ENCODE measurements around the gene LIPC.

LIPC gene

DNA sequence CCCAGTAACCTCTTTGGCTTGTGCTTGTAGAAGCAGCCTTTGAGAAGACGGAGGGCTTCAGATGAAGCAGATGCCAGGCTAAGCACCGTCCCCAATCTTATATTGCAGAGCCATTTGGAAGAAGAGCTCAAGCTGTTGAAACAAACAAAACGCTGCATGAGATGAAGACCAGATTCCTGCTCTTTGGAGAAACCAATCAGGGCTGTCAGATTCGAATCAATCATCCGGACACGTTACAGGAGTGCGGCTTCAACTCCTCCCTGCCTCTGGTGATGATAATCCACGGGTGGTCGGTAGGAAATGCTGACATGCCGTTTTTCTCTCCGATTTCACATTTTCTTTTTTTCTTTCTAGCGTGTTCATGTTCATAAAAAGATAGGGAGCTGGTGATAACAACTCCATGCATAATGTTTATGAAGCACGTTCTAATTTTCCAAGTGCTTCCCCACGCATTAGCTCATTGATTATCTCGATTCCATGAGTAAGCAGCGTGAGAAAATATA, 106.5 kb downstream of the LIPC start:
- DNase-seq (ENCODE audit: low read depth), result no peak

DNA sequence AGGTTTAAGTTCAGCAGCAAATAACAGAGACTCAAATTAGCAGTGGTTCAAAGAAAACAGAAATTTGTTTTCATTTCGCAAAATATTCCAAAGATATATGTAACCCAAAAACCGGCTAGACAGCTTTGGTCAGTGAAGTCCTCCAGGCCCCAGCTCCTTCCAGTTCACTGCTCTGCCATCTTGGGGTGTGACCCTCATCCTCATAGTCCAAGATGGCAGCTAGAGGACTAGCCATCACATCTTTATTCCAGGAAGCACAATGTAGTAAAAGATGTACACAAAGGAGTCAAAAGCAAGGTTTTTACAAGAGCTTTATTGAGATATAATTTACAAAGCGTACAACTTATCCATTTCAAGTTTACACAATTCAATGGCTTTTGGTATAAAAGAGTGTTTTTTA, 107.1 kb downstream of the LIPC start:
- no peak for DNase-seq (ENCODE audit: low read depth)

- DNase-seq (ENCODE audit: low read depth), result no peak
Observed at GRCh38 chr15:58539548-58539947, 107.8 kb downstream of the LIPC start.

- DNase-seq (ENCODE audit: low read depth), result no peak
Observed at GRCh38 chr15:58541410-58542087, 109.8 kb downstream of the LIPC start.

GRCh38 chr15:58543664-58544335, 112.0 kb downstream of the LIPC start:
- no peak for DNase-seq (ENCODE audit: low read depth)

GRCh38 chr15:58544756-58545155, 113.0 kb downstream of the LIPC start:
- DNase-seq (ENCODE audit: low read depth), result no peak

DNA sequence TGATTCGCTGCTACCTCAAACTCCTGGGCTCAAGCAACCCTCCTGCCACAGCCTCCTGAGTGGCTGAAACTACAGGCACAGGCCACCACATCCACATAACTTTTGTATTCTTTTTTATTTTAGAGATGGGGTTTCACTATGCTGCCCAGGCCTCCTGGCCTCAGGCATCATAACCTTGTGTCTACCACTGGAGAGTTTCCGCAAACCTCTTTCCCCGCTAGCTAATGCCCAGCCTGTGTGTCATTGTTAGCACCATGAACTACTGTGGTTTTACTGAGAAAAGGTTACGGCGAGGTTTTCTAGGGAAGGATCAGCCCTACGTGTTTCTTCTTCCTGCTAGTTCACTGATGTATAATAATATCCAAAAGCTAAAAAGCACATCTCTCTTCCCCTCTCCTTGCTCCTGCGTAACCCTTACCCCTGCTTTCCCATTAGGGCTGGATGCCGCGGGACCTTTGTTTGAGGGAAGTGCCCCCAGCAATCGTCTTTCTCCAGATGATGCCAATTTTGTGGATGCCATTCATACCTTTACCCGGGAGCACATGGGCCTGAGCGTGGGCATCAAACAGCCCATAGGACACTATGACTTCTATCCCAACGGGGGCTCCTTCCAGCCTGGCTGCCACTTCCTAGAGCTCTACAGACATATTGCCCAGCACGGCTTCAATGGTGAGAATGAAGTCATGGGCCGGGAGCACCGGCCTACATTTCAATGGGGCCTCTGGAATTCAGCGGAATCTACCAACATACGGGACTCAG, 113.7 kb downstream of the LIPC start:
- no peak for DNase-seq (ENCODE audit: low read depth)

- DNase-seq (ENCODE audit: low read depth), result no peak
Observed at GRCh38 chr15:58546066-58546591, 114.3 kb downstream of the LIPC start.

DNA sequence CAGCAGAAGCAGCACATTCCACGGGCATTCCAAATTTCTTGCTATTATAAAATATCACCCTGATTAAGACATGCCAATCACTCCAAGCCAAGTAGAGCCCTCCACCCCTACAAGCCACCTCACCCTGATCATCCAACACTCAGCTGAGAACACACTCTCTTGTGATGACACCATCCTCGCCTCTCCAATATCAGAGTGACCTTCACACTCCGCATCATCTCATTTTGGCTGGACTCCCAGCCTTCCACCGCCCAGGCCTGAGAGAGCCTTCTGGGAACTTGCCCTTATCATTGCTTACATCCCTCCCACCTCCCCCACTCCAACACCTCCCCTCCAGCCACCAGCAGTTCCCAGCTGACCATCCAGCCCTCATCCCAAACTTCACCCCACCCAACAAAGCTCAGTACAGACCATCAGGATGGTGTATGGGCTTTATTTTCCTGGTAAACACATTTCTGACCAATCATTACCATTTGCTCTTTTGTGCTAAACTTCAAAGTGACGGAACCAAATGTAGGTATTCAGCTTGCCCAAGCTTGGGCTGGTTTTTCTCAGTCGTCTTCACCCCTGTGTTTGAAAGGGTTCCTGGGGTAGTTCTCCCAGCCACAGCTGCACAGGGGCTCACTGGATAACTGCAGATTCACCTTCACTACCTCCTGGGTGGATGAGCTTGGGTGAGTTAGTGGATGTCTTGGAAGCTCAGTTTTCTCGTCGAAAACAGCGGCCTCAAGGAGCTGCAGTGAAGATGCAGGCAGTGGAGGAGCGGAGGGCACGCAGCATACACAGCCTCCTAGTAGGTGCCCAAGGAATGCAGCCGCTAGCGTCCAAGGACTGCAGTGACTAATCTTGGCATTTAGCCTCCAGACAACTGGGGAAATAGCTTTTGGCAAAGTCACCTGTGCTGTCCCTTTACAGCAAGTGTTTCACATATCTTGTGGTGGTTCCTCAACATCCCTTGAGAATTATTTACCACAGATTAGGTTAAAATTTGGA, 115.1 kb downstream of the LIPC start:
- no peak for DNase-seq (ENCODE audit: low read depth)

DNA sequence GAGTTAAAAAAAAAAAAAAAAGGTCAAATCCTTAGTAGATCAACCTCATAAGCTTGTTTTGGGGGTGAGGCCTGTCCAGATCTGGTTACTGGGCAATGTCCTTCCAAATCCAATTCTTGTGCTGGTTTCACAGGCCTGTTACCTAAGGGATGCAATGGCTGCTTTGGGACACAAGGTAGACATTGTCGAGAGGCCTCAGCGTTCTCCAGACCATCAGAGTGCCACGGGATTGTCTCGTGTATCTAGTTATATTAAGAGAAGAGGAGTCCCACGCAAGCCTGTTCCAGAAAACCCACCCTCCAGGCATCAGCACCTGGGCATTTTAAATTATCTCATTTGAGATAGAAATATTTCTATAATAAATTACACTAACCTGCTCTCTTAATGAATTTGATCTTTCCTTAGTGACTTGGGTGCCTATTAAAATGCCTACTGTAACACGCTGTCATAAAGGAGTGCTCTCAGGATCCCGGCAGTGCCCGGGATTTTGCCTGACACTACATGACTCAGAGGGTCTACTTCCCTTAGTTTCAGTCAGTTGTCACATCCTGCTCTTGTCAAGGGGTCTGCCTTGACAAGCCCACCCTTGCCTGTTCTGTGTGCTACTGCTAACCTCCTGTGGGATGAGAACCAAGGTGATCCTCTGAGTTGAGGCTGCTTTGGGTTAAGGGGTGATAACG, 116.0 kb downstream of the LIPC start:
- DNase-seq (ENCODE audit: low read depth), result no peak

- no peak for DNase-seq (ENCODE audit: low read depth)
Observed at GRCh38 chr15:58548308-58549012, 116.7 kb downstream of the LIPC start.

GRCh38 chr15:58549013-58549784, 117.4 kb downstream of the LIPC start:
- DNase-seq (ENCODE audit: low read depth), result no peak

DNA sequence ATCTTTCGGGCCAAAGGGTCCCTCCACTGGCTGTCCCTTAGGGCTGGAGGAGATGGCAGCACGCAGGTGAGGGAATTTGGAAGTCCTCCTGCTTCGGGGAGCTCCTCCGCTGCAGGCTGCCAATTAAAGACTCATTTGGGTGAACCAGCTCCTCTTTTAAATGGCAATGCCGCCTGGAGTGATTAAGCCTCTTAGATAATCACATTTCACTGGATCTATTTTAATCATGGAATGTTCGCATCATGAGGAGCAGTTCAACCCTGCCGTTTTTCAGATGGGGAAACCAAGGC, 117.9 kb downstream of the LIPC start:
- no peak for DNase-seq (ENCODE audit: low read depth)

DNA sequence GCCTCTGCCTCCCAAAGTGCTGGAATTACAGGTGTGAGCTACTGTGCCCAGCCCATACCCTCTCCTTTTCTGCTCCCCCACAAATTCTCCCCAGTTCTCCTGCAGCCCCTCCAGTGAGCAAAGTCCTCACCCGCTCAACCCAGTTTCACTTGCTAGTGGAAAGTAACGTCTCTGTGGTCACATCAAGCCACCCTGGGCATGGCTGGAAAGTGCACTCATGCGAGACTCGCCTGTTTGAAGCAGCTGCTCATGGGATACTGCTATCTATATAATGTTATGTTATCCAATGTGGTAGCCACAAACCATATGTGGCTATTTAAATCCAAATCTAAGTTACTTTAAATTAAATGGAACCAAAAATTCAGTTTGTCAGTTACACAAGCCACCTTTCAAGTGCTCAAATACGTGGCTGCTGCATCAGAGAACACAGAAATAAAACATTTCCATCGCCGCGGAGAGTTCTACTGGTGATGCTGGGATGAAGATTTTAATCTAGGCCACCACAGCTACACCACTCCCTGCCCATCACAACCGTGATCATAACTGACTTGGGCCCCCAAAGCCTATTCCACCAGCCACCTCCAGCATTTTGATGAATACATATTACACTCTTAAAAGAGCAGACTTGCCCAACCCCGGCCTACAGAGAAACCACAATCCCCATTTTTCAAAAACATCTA, 119.4 kb downstream of the LIPC start:
- DNase-seq (ENCODE audit: low read depth), result no peak

DNA sequence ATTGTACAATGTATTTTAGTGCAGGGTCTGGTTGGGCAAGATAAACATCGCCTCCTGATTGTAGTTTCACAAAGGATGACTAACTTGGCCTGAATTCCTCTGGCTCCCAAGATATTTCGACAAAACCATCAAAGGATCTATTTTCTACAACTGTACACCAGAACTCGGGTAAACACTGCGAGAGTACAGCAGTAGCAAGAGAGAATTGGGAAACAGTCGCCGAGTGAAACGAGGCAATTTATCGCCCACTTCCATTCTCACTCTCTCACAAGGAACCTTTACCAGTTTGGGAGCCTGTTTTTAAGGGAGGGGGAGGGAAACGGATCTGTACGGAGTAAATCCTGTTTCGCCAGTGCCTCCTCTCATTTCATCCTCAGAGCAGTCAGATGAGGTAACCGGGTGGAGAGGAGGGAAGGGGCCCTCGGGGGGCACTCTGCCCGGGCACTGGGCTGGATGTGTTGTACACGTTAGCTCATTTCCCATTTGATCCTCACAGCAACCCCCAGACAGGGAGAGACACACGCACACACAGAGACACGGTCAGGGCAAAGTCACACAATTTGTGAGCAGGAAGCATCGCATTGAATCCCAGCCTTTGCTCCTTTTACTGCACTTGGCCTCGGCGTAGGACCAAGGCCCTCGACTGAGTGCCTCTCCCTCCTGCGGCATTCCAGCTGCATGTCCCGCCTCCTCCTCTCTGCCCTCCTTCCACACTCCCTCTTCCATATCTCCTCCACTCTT, 120.1 kb downstream of the LIPC start:
- no peak for DNase-seq (ENCODE audit: low read depth)

DNA sequence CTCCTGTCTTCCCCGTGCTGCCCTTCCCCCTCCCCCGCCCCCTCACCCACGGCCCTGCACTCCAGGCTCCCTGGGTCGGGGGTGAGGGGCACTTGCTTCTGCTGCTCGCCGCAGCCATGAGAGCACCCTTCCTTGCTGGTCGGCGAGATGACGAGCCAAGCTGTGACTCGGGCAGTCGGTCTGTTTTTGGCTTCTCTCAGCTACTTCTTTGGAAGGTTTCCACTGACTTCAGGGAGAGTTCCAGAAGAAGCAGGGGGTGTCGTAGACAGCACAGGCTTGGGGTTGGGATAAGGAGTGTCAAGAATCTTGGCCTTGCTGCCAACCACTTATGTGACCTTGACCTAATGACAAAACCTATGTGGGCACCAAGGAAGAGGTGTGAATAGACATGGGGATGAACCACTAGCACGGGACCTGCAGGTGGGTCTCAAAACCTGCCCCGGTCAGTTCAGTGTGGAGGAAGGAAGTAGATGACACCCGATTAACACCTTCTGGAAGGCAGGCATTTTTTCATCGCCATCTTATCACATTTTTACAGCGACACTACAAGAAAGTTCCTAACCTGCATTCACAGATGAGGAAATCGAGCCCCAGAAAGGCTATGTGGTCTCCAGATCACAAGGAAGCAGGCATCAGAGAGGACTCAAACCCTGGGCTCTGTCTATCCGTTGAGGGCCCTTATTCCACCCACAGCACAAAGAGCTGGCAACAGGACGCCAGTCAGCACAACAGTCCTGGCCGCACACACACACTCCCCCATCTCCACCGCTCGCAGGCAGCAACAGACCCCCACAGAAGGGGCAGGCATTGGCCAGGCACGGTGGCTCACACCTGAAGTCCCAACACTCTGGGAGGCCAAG, 120.9 kb downstream of the LIPC start:
- DNase-seq (ENCODE audit: low read depth), result no peak

DNA sequence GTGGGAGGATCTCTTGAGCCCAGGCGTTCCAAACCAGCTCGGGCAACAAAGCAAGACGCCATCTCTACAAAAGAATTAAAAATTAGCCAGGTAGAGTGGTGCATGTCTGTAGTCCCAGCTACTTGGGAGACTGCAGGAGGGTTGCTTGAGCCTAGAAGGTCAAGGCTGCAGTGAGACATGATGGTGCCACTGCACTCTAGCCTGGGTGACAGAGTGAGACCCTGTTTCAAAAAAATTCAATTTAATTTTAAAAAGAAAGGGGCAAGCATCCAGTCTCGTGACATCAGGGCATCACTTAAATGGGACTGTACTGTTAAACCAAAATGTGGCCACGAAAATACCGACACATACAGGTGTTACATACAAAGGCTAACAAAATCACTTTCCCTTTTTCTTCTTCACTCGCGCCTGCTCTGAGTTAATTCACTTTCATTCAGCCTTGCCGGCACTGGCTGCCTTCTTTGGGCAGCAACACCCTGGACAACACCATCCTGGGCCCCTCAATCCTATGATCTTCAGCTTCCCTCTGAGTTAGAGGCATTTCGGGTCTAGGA, 121.7 kb downstream of the LIPC start:
- DNase-seq (ENCODE audit: low read depth), result no peak

Measured in activated T-cell treated with anti-CD3 and anti-CD28 coated beads for 1 hour (primary cell).